ENCODE data around the gene RIPPLY2. TPM values are rescaled to one million over a fixed set of nuclear protein-coding genes. Genes with fewer than 3 reads are reported as not detected.

RIPPLY2 gene
- total and polyA plus RNA-seq, 2 of the 4 experiments (the other 2 are of a cell fraction) = 0.32 TPM; not detected in 1

DNA sequence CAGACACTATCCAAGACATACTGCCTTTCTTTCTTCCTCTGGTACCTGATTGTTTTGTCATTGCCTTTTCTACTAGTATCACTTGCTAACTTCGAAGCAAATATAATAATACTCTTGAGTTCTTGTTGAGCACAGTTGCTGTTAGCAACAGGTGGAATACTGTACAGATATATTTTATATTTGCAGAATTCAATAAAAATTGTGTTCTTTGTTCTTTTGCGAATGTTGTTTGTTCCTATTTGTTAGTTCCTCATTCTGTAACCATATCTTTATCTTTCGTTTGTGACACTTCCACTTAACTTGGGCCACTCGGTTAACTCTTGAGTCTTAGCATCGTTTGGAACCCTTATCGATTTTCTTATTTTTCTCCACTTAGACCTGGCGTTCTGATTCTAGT lies 7.2 kb downstream of the RIPPLY2 start:
- no TSS peak for BruUV-seq (replicated peaks)
- Histone ChIP-seq H2BK5ac (ENCODE audit: low read depth, low read length, poor library complexity, severe bottlenecking) (no peak overlapping the region), H3K27ac (ENCODE audit: insufficient read depth, low read length) (no peak overlapping the region), H3K9me1 (ENCODE audit: insufficient read depth, low read length) (peaks cover 2% of the 10 kb centered on the region; the same call in 1 of the 2 replicates), H3K27me3 (ENCODE audit: control insufficient read depth, insufficient read depth, low read length) (no peaks in the 10 kb centered on the region), H4K8ac (ENCODE audit: low read depth in 2 of 2, low read length in 2 of 2) (peak overlapping the region in 1 of 2 experiments; percentile 76; a peak in 2 of 4 replicates), H3K18ac (ENCODE audit: low read depth, low read length) (no peak overlapping the region), H3K56ac (ENCODE audit: extremely low read depth, insufficient read depth, low read length) (peak overlapping the region; percentile 44; the same call in 1 of the 2 replicates), H3K23ac (ENCODE audit: low read depth, low read length) (peak overlapping the region; percentile 83), H3K4me3 (ENCODE audit: insufficient read depth, low read depth, low read length) (peak overlapping the region; percentile 85), H3K4me1 (ENCODE audit: control insufficient read depth, insufficient read depth, low read length) (peaks cover 7% of the 10 kb centered on the region), H3K4ac (ENCODE audit: low read depth, low read length) (no peak overlapping the region), H3K4me2 (ENCODE audit: low read depth, low read length) (peak overlapping the region; percentile 96), H2AK5ac (ENCODE audit: low read depth, low read length) (no peak overlapping the region), H3K9me3 (ENCODE audit: control insufficient read depth, insufficient read depth, low read length) (no peaks in the 10 kb centered on the region), H2BK15ac (ENCODE audit: low read depth, low read length) (no peak overlapping the region), H4K5ac (ENCODE audit: low read depth, low read length) (no peak overlapping the region), H2BK20ac (ENCODE audit: low read depth, low read length) (no peak overlapping the region), H4K91ac (ENCODE audit: insufficient read depth, low read depth, low read length) (no peak overlapping the region), H4K20me1 (ENCODE audit: insufficient read depth, low read length) (peaks cover 10% of the 10 kb centered on the region; the same call in 1 of the 2 replicates), H3K36me3 (ENCODE audit: control insufficient read depth, insufficient read depth, low read length) (0 out of 2 replicates have a peak, but pooled peaks cover 2% of the 10 kb centered on the region), H3K9ac (ENCODE audit: low read depth, low read length) (peak overlapping the region; percentile 81), H3K79me1 (ENCODE audit: low read depth in 1 of 2, low read length in 2 of 2) (peaks cover 18 to 34% of the 10 kb centered on the region in 2 experiments), H3K14ac (replicated peaks; ENCODE audit: low read depth, low read length) (no peak overlapping the region; the same call in 1 of the 2 replicates), H2AFZ (replicated peaks; ENCODE audit: low read length, poor library complexity) (peak overlapping the region; percentile 94), H2BK120ac (ENCODE audit: low read depth, low read length) (no peak overlapping the region), H2AK9ac (replicated peaks; ENCODE audit: low read depth, low read length, poor library complexity) (no peak overlapping the region)
- no CpG with 5 or more reads among the region's 7 CpGs for WGBS, 2 experiments (ENCODE audit: extremely low coverage in 2 of 2, insufficient read length in 1 of 2)
- intact Hi-C loops (cut with micrococcal nuclease) (no loop called here), dilution Hi-C loops (cut with HindIII; ENCODE audit: low sequenced_read_pairs, unreplicated experiment) (no loop called here), in situ Hi-C loops (cut with MboI; ENCODE audit: low sequenced_read_pairs) (no loop called here)
- ChIA-PET POLR2A (ENCODE audit: unreplicated experiment) (interaction anchor here (0.6 kb wide), 1 partner anchor 277 kb away, joined by 3 read pairs; no protein-coding TSS in a partner anchor), CTCF (no interaction called here)
- TF ChIP-seq POLR2A (IDR thresholded peaks at IDR 0.05; ENCODE audit: low read depth, low read length) (no peak), SMC3 (IDR thresholded peaks at IDR 0.05; ENCODE audit: low read depth, low read length) (no peak), MXI1 (IDR thresholded peaks at IDR 0.05; ENCODE audit: borderline replicate concordance, low read depth, low read length) (no peak), RCOR1 (IDR thresholded peaks at IDR 0.05; ENCODE audit: insufficient replicate concordance, low read length) (no peak), FOS (IDR thresholded peaks at IDR 0.05; ENCODE audit: low read depth, low read length) (no peak), RFX5 (IDR thresholded peaks at IDR 0.05; ENCODE audit: low read depth, low read length) (no peak), CHD1 (IDR thresholded peaks at IDR 0.05; ENCODE audit: low read depth, low read length) (no peak), MAFK (IDR thresholded peaks at IDR 0.05; ENCODE audit: low read depth, low read length) (no peak), BHLHE40 (IDR thresholded peaks at IDR 0.05; ENCODE audit: low read depth, low read length) (no peak), NFE2L2 (IDR thresholded peaks at IDR 0.05; ENCODE audit: low read depth, low read length) (no peak), CEBPB (IDR thresholded peaks at IDR 0.05; ENCODE audit: low read depth, low read length) (no peak), USF2 (IDR thresholded peaks at IDR 0.05; ENCODE audit: low read depth, low read length) (no peak), MAZ (IDR thresholded peaks at IDR 0.05; ENCODE audit: borderline replicate concordance, low read depth, low read length) (no peak)
- TF ChIP-seq, protein P1, sequence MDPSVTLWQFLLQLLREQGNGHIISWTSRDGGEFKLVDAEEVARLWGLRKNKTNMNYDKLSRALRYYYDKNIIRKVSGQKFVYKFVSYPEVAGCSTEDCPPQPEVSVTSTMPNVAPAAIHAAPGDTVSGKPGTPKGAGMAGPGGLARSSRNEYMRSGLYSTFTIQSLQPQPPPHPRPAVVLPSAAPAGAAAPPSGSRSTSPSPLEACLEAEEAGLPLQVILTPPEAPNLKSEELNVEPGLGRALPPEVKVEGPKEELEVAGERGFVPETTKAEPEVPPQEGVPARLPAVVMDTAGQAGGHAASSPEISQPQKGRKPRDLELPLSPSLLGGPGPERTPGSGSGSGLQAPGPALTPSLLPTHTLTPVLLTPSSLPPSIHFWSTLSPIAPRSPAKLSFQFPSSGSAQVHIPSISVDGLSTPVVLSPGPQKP (IDR thresholded peaks at IDR 0.05; ENCODE audit: borderline replicate concordance, low read depth, low read length) = no peak
- TF ChIP-seq, protein P2, sequence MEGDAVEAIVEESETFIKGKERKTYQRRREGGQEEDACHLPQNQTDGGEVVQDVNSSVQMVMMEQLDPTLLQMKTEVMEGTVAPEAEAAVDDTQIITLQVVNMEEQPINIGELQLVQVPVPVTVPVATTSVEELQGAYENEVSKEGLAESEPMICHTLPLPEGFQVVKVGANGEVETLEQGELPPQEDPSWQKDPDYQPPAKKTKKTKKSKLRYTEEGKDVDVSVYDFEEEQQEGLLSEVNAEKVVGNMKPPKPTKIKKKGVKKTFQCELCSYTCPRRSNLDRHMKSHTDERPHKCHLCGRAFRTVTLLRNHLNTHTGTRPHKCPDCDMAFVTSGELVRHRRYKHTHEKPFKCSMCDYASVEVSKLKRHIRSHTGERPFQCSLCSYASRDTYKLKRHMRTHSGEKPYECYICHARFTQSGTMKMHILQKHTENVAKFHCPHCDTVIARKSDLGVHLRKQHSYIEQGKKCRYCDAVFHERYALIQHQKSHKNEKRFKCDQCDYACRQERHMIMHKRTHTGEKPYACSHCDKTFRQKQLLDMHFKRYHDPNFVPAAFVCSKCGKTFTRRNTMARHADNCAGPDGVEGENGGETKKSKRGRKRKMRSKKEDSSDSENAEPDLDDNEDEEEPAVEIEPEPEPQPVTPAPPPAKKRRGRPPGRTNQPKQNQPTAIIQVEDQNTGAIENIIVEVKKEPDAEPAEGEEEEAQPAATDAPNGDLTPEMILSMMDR (conservative IDR thresholded peaks at IDR 0.05; ENCODE audit: low read depth, low read length) = no peak
- DNase-seq = no peak
- ATAC-seq (ENCODE audit: low read depth) = no peak
